Vagina (tissue), 2 donors: ENCODE results near the gene ERICH4. TPM values are rescaled to one million over a fixed set of nuclear protein-coding genes. Genes with fewer than 3 reads are reported as not detected.

Source experiments
- DNase-seq, 2 donors: peaks; one replicate each; pipeline ENCODE4 v3.0.0-alpha.2; 2017; ENCODE audit errors: extremely low spot score in 2 of 2
- H3K27ac ChIP-seq: fragments of 200-600 bp; sonication (generic); one replicate; pipeline ENCODE4 v1.5.1; 2019
- H3K27me3 ChIP-seq: fragments of 200-600 bp; sonication (generic); one replicate; pipeline ENCODE4 v1.5.1; 2019
- H3K36me3 ChIP-seq, 2 donors: fragments of 200-600 bp; sonication (generic); one replicate each; pipeline ENCODE4 v1.5.1; 2017 to 2019
- H3K4me1 ChIP-seq: fragments of 200-600 bp; sonication (generic); one replicate; pipeline ENCODE4 v1.5.1; 2019
- H3K4me3 ChIP-seq, 2 donors: fragments of 200-600 bp; sonication (generic); 1 replicate in 1 of 2; 2 replicates in 1 of 2; pipeline ENCODE4 v1.5.1; 2016 to 2019
- H3K9me3 ChIP-seq: fragments of 200-600 bp; sonication (generic); one replicate; pipeline ENCODE4 v1.5.1; 2019
- POLR2A ChIP-seq, 2 donors: fragments of 450-650 bp; IDR thresholded peaks; one replicate each; pipeline ENCODE4 v1.6.1; 2017; ENCODE audit warnings: antibody characterized with exemption in 2 of 2, mild to moderate bottlenecking in 2 of 2, moderate library complexity in 2 of 2
- POLR2AphosphoS5 ChIP-seq, 2 donors: sonication (generic); formaldehyde crosslinking; IDR thresholded peaks; one replicate each; pipeline ENCODE4 v1.9.0; 2017; ENCODE audit warnings: antibody characterized with exemption in 2 of 2, mild to moderate bottlenecking in 2 of 2, low read depth in 1 of 2; ENCODE audit not compliant: insufficient read depth in 1 of 2
- intact Hi-C: fragments of 100-400 bp; cut with DNase I; formaldehyde crosslinking; loops from one replicate; pipeline ENCODE4 v1.15.1; 2023
- total RNA-seq: library from RNA; depleted of rRNA; stranded (reverse); fragments of >200 nt; gene quantifications from one replicate; pipeline ENCODE4 v1.2.3, GENCODE V29; 2016
- TF ChIP-seq, protein P1 (sequence below), 3 experiments: fragments of 450-650 bp in 2 of 3; fragments of 200-600 bp in 1 of 3; sonication (generic) in 1 of 3; IDR thresholded peaks; one replicate each; pipeline ENCODE4 v1.5.1; 2017 to 2019; ENCODE audit warnings: antibody characterized with exemption in 3 of 3, mild to moderate bottlenecking in 2 of 3, moderate library complexity in 2 of 3

Gene ERICH4
- total RNA-seq, 1 donor from 2014 or later: not detected

DNA sequence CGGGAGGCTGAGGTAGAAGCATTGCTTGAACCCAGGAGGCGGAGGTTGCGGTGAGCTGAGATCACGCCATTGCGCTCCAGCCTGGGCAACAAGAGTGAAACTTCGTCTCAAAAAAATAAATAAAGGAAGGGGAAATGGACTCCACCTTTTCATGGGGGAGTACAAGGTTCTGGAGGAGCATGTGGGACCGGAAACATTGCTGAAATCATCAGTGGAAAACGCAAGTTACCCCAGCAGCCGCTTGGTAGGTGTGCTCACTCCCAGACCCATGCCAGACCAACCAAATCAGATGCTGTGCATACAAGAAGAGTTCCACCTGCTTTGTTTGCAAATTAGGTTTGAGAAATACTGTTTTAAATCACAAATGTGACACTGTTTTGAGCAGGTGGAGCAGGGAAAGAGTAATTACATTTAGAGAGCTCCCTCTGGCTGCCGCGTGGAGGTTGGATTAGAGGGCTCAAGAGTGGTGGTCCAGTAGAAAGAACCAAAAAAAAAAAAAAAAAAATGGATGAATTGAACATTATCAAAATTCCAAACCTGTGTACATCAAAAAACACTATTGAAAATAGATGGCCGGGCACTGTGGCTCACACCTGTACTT is 4.9 kb downstream of the ERICH4 start:
- intact Hi-C loops: no loop called here
- TF ChIP-seq POLR2A (IDR thresholded peaks at IDR 0.05) (no peak), POLR2AphosphoS5 (IDR thresholded peaks at IDR 0.05; ENCODE audit: insufficient read depth in 1 of 2, low read depth in 1 of 2) (no peak)
- TF ChIP-seq, protein P1, sequence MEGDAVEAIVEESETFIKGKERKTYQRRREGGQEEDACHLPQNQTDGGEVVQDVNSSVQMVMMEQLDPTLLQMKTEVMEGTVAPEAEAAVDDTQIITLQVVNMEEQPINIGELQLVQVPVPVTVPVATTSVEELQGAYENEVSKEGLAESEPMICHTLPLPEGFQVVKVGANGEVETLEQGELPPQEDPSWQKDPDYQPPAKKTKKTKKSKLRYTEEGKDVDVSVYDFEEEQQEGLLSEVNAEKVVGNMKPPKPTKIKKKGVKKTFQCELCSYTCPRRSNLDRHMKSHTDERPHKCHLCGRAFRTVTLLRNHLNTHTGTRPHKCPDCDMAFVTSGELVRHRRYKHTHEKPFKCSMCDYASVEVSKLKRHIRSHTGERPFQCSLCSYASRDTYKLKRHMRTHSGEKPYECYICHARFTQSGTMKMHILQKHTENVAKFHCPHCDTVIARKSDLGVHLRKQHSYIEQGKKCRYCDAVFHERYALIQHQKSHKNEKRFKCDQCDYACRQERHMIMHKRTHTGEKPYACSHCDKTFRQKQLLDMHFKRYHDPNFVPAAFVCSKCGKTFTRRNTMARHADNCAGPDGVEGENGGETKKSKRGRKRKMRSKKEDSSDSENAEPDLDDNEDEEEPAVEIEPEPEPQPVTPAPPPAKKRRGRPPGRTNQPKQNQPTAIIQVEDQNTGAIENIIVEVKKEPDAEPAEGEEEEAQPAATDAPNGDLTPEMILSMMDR (IDR thresholded peaks at IDR 0.05): no peak
- Histone ChIP-seq H3K4me1 (peaks cover 11% of the 10 kb centered on the region), H3K27me3 (no peaks in the 10 kb centered on the region), H3K4me3 (peak overlapping the region in 1 of 2 donors; percentile 2), H3K27ac (no peak overlapping the region), H3K36me3 (no peaks in the 10 kb centered on the region), H3K9me3 (no peaks in the 10 kb centered on the region)
- no peak for DNase-seq

DNA sequence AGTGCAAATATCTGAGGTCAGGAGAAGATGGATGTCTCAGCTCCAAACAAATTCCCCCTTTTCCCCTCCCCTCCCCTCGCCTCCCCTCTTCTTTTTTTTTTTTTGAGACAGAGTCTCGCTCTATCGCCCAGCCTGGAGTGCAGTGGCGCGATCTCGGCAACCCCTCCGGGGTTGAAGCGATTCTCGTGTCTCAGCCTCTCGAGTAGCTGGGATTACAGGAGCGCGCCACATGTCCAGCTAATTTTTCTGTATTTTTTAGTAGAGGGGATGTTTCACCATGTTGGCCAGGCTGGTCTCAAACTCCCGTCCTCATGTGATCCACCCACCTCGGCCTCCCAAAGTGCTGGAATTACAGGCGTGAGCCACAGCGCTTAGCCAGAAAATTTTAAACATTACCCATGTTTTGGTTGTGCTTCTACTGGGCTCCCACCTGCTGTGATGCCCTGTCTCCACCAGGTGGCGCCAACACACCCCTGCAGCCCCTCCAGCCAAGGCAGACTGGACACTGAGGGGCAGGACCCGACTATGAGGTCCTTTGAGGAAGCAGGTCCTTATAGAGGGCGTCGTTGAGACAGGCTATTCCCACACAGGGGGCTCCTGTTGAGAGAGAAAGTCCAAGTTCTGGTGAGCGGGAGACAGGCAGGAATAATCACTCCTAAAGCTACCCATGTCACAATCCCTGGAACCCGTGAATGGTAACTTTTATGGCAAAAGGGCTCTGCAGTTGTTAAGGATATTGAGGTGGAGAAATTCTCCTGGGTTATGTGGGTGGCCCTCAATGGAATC is 6.3 kb downstream of the ERICH4 start:
- intact Hi-C loops: no loop called here
- H3K4me1 ChIP-seq: peaks cover 11% of the 10 kb centered on the region
- H3K27me3 ChIP-seq: no peaks in the 10 kb centered on the region
- no peaks in the 10 kb centered on the region for H3K36me3 ChIP-seq
- H3K4me3 ChIP-seq: peak overlapping the region in 1 of 2 donors; percentile 22
- H3K9me3 ChIP-seq: no peaks in the 10 kb centered on the region
- no peak overlapping the region for H3K27ac ChIP-seq
- TF ChIP-seq POLR2A (IDR thresholded peaks at IDR 0.05) (no peak), POLR2AphosphoS5 (IDR thresholded peaks at IDR 0.05; ENCODE audit: insufficient read depth in 1 of 2, low read depth in 1 of 2) (peak in 1 of 2 donors; percentile 13)
- TF ChIP-seq, protein P1 (IDR thresholded peaks at IDR 0.05): peak; percentile 70 to 95 (median 95)
- DNase-seq: no peak

DNA sequence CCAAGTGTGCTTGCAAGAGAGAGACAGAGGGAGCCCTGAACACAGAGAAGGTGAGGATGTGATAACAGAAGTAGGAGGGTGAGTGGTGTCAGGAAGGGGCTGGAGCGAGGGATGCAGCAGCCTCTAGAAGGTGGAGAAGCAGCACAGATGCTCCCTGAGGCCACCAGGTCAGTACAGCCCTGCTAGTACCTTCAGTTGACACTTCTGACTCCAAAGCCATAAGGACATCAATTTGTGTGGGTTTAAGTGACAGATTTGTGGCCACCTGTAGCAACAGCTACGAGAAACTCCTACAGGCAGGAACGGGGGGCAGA is 6.9 kb downstream of the ERICH4 start:
- DNase-seq: no peak
- Histone ChIP-seq H3K4me3 (no peak overlapping the region), H3K27me3 (no peaks in the 10 kb centered on the region), H3K36me3 (no peaks in the 10 kb centered on the region), H3K4me1 (peaks cover 11% of the 10 kb centered on the region), H3K9me3 (no peaks in the 10 kb centered on the region), H3K27ac (no peak overlapping the region)
- TF ChIP-seq POLR2A (IDR thresholded peaks at IDR 0.05): no peak
- TF ChIP-seq, protein P1 (IDR thresholded peaks at IDR 0.05): no peak
- TF ChIP-seq POLR2AphosphoS5 (IDR thresholded peaks at IDR 0.05; ENCODE audit: insufficient read depth in 1 of 2, low read depth in 1 of 2): no peak
- intact Hi-C loops: loop anchor here (10.0 kb wide), 1 partner anchor 105 kb away; no protein-coding TSS in a partner anchor

DNA sequence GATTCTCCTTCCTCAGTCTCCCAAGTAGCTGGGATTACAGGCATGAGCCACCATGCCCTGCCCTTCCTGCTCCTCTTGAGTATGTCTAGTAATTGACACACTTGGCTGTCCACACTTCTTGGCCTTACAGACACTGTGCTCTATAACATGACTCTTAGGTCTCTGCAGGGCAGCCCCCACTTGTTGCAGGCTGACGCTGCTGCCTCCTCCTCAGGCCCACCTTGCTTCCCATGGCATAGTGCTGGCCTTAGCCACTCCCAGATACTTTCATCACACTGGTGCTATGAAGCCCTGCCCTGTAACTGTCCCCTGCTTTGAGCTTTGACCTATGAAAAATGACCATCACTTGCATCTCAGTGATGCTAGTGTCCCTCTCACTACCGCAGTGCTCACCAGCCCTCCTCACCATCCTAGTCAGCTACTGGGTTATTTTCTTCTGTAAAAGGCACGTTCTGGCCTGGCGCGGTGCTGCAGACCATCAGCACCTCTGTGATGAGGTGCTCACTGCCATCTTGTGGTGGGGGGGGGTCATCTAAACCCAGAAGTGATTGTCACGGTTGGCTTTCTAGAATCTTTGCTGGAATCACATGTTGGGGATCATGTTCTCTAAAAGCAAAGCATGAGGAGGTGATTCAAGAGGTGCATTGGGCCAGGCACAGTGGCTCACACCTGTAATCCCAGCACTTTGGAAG is 9.8 kb downstream of the ERICH4 start:
- DNase-seq: no peak
- TF ChIP-seq POLR2A (IDR thresholded peaks at IDR 0.05) (no peak), POLR2AphosphoS5 (IDR thresholded peaks at IDR 0.05; ENCODE audit: insufficient read depth in 1 of 2, low read depth in 1 of 2) (no peak)
- TF ChIP-seq, protein P1 (IDR thresholded peaks at IDR 0.05): no peak
- H3K4me3 ChIP-seq: no peak overlapping the region
- peaks cover 23% of the 10 kb centered on the region for H3K4me1 ChIP-seq
- H3K27me3 ChIP-seq: no peaks in the 10 kb centered on the region
- H3K9me3 ChIP-seq: no peaks in the 10 kb centered on the region
- no peak overlapping the region for H3K27ac ChIP-seq
- intact Hi-C loops: loop anchor here (10.0 kb wide), 1 partner anchor 102 kb away; no protein-coding TSS in a partner anchor
- H3K36me3 ChIP-seq: no peaks in the 10 kb centered on the region
